Measurements from ENCODE around the gene PSME2.

Gene PSME2

DNA sequence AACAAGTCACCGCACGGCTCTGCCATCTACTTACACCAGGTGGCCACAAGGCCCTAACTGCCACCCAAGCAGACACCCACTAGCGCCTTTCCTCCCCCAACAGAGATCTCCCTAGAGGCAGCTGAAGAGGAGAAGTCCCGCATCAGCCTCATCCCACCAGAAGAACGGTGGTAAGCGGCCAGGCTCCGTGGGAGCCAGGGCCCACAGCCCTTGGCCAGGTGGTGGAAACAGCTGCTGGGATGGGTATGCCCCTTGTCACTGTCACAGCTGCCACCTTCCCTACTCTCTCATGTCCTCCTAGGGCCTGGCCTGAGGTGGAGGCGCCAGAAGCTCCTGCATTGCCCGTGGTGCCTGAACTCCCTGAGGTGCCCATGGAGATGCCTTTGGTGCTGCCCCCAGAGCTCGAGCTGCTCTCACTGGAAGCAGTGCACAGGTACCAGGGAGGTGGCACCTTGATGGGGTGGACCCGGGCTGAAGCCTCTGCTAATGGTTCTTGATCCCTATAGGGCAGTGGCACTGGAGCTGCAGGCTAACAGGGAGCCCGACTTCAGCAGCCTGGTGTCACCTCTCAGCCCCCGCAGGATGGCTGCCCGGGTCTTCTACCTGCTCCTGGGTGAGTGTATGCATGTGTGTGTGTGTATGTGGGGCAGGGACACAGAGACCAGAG is 33.0 kb upstream of the PSME2 start:
- DNase-seq, result no peak

DNA sequence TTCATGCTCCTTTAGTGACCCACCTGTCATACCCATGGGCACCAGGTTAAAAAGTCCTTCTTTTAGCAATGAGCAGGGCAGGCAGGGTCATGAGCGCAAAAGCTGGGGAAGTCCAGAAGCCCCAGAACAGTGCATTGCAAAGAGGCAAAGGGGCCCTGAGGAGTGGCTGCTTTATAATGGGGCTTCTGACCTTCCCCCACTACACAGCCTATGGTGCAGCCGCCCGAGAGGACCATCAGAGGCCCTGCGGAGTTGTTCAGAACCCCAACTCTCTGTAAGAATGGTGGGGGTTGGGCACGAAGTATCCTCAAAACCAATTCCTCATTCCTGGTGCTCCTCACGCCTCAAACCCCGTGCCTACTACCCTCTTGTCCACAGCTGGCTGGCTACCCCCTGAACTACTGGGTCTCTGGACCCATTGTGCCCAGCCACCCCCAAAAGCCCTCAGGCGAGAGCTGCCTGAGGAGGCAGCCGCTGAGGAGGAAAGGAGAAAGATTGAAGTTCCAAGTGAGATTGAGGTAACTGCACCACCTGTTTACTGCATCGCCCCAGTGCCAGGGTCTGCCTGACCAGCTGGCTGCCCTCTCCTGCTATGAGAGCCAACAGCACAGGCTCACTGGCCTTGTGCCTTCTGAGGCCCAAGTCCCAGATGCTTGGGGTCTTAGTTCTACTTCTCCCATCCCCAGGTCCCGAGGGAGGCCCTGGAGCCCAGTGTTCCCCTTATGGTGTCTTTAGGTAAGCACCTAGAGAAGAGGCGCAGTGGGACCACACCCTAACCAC is 32.2 kb upstream of the PSME2 start:
- DNase-seq, result no peak

- no peak for DNase-seq
Observed at GRCh38 chr14:24177891-24178290, 31.5 kb upstream of the PSME2 start.

GRCh38 chr14:24177041-24177825 is 30.8 kb upstream of the PSME2 start:
- DNase-seq, result no peak

DNA sequence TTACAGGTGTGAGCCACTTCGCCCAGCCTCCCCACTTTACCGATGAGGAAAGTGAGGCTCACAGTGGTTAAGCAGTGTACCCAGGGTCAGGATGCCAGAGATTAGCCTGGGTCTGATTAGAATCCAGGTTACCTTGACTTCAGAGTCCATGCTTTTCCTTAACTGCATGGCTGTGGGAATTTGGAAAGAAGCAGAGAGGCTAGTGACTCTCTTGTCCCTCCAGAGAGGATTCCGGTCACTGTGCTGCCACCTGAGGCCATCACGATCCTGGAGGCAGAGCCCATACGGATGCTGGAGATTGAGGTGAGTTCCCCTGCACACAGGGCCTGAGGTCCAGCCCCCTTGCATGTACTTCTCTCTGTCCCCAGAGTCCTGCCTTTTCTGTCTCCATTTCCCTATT is 30.2 kb upstream of the PSME2 start:
- DNase-seq, result no peak

- DNase-seq, result peak in 1 of 2 experiments; percentile 27
Observed at GRCh38 chr14:24172871-24173281, 26.5 kb upstream of the PSME2 start.

- peak; percentile 42 to 48 for DNase-seq
Observed at GRCh38 chr14:24172261-24172860, 26.0 kb upstream of the PSME2 start.

DNA sequence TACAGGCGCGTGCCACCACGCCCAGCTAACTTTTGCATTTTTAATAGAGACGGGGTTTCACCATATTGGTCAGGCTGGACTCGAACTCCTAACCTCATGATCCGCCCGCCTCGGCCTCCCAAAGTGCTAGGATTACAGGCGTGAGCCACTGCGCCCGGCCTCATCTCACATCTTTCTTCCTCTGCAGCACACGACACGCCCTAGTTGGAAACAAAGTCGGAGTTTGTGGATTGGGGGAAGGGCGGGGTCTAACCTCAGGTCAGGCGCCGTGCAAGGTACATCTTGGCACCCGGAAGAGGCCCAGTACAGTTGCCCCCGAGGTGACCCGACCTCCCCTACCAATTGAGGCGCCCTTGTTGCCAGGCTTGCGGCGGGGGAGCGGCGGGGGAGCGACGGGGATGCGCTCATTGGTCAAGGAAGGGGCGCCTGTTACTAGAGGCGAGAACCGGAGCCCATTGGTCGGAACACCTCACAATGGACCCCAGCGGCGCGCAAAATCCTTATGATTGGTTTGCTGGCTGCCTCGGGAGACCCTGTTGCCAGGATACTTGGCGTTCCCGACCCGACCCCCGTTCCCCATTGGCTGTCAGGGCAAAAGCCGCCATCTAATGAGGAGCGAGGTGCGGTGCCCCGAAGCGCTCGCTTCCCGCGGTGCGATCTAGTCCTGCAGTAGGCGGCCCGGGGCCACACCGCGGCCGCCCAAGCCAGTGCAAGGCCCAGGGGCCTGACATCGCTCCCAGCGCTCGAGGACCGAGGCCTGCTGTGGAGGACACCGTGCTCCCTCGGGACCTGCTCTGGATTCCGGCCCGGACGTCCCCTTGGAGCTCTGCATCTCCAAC is 25.2 kb upstream of the PSME2 start, which contains the start of gene REC8:
Gene REC8, plus strand, starts transcription at position 659 of the 839 bp plus-strand sequence. CDS start 473 bp downstream, outside the sequence.
- DNase-seq, result peak; percentile 99

DNA sequence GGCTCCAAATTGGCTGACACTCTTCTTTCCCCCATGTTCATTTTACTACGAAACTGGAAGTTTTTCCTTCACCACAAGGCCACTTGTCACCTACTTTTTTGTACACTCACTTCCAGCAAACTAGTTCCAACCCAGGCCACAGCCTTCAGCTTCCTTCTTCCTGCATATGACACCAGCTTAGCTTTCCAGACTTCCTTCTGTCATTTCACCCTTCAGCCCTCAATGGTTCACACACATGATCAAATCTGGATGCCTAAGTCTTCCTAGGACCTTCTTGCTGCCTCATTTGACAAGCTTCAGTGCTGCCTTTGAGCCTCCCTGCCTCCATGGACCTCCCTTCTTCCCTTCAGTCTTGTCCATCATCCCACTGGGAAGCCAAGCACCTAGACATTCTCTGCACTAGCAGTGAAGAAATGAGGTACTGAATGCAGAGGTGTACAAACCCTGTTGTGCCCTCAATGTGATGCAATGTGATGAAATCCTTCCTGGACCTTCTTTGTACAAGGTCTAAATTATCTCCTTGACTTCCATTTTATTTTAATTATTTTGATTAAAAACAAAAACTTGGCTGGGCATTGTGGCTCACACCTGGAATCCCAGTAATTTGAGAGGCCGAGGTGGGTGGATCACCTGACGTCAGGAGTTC is 21.2 kb upstream of the PSME2 start:
- no peak for DNase-seq

DNA sequence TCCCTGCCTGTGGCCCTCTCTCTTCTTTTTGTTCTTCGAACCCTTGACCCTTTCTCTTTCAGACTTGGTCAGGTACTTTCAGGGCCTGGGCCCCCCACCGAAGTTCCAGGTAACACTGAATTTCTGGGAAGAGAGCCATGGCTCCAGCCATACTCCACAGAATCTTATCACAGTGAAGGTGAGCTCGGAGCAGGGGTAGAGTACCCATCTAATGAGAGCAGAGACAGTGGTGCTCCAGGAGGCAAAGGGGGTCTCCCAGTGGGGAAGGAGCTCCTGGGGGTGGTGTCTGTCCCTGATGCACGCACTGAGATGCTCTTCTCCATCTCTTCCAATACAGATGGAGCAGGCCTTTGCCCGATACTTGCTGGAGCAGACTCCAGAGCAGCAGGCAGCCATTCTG is 19.4 kb upstream of the PSME2 start:
- DNase-seq, result no peak

GRCh38 chr14:24164518-24164991 is 18.1 kb upstream of the PSME2 start:
- no peak for DNase-seq

GRCh38 chr14:24162093-24162492 is 15.7 kb upstream of the PSME2 start:
- DNase-seq, result no peak

DNA sequence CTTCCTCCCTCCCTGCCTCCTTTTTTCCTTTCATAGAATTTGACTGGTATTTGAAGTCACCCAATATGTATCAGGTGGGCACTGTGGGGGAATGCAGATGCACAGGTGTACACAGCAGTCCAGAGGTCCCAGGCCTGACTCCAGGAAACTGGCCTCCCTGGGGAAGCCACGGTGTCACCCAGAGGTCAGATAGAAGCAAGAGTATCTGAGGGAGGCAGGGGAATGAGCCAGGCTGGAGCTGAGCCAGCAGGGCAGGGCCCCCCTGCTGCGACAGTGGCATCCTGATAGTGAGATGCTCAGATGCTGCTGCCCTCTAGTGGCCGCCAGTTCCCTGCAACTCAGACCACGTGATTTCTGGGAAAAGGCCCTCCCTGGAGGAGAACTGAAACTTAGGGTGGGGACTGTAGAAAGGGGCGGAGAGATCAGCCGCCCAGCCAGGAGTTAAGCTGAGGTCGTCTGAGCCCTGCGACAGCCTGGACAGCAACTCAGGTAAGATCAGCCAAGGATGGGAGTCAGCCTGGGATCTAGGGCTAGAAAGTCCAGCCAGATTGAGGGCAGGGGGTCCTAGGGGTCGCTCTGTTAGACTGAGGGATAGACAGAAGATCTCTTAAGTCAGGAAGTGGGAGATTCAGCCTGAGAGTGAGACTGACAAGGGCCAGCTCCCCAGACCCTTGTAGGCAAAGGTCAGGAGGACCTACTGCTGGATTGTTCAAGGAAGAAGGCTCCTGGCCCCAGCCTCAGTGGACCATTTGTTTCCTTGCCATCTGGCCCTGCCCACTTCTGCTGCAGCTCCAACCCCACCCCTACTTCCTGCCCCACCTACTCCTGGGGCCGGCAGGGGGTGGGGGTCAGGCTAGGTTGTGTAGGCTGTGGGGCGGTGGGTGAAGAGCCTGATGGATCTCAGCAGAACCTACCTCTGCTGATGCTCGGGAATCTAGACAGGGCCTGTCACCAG is 14.7 kb upstream of the PSME2 start, which contains the start of gene IRF9:
Gene IRF9, plus strand, starts transcription at position 416 of the 955 bp plus-strand sequence. CDS start 880 bp downstream, outside the sequence.
- DNase-seq, result peak; percentile 73 to 93

DNA sequence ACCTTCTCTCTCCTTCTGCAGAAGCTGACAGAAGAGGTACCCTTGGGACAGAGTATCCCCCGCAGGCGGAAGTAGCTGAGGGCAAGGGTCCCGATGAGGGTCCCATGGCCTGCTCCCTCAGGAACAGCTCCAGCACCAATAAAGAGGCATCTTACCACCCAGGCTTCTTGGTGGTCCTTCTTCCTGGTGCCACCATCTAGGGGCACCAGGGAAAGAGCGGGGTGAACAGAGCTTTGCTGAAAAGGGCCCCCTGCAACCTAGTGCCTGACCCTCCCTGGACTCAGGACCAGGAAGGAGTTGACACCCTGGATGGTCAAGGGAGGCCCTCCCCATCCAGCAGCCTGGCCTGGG is 14.1 kb upstream of the PSME2 start:
- DNase-seq, result no peak

DNA sequence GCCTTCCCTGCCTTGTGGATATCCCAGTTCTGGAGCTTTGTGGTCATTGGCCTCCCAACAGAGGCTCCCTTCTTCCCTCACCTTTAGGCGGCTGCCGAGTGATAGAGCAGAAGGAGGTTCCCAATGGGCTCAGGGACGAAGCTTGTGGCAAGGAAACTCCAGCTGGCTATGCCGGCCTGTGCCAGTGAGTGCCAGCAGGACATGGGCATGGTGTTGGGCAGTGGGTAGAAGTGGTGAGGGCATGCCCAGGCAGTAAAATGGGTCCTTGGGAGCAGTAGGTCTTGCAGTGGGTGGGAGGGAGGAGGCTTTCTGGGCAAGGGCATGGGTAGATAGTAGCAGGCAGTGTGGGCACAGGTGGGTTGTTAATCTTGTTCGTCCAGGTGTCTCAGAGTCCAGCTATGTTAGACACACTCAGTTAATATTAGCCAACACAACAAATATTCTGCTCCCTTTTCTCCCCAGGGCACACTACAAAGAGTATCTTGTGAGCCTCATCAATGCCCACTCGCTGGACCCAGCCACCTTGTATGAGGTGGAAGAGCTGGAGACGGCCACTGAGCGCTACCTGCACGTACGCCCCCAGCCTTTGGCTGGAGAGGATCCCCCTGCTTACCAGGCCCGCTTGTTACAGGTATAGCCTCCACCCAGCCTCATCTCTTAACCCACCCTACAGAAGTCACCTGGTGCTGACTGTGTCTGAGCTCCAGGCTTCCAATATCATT is 13.5 kb upstream of the PSME2 start:
- DNase-seq, result no peak

- DNase-seq, result no peak
Observed at GRCh38 chr14:24157331-24157730, 10.9 kb upstream of the PSME2 start.

DNA sequence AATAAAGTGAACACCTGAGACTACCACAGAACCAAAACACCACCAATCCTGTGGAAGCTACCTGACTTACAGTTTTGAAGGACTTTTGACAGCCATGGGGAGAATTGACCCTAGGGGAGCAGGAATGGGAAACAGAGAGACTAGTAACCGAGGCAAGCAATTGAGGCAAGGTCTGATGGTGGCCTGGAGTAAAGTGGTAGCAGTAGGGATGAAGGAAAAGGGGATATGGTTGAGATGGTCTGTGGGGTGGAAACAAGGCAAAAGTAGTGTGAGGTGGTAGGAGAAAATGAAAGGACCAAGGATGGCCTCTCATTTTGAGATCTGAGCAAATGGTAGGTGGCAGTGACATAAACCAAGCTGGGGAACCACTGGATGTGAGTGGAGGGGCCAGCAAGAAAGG is 10.4 kb upstream of the PSME2 start:
- DNase-seq, result no peak

DNA sequence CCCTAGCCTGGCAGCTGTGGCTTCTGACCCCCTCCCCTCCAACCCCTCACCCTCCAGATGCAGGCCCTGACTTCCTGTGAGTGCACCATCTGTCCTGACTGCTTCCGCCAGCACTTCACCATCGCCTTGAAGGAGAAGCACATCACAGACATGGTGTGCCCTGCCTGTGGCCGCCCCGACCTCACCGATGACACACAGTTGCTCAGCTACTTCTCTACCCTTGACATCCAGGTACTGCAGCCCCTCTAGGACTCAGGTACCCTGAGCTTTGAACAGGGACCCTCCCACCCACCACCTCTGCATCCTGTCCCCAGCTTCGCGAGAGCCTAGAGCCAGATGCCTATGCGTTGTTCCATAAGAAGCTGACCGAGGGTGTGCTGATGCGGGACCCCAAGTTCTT is 8.7 kb upstream of the PSME2 start:
- no peak for DNase-seq

GRCh38 chr14:24151404-24152080 is 5.1 kb upstream of the PSME2 start:
- no peak for DNase-seq
